Suprapubic skin (tissue), 4 donors: ENCODE results near the gene COBLL1. TPM values are rescaled to one million over a fixed set of nuclear protein-coding genes. Genes with fewer than 3 reads are reported as not detected.
A peak's percentile ranks its signal among the peaks of the same experiment; 100 is the strongest.

ENCODE experiments used
- DNase-seq, 2 donors: peaks; one replicate each; pipeline ENCODE4 v3.0.0-alpha.2; 2019; ENCODE audit warnings: low spot score in 2 of 2
- H3K27ac ChIP-seq: fragments of 200-600 bp; sonication (generic); one replicate; pipeline ENCODE4 v1.5.1; 2019
- H3K27me3 ChIP-seq: fragments of 200-600 bp; sonication (generic); one replicate; pipeline ENCODE4 v1.5.1; 2019
- H3K36me3 ChIP-seq: fragments of 200-600 bp; sonication (generic); one replicate; pipeline ENCODE4 v1.5.1; 2019
- H3K4me1 ChIP-seq: fragments of 200-600 bp; sonication (generic); one replicate; pipeline ENCODE4 v1.5.1; 2019
- H3K4me3 ChIP-seq: fragments of 200-600 bp; sonication (generic); one replicate; pipeline ENCODE4 v1.5.1; 2019; ENCODE audit warnings: mild to moderate bottlenecking
- H3K9me3 ChIP-seq: fragments of 200-600 bp; sonication (generic); one replicate; pipeline ENCODE4 v1.5.1; 2019
- CTCF ChIP-seq, 2 donors: fragments of 200-600 bp in 1 of 2; fragments of 450-650 bp in 1 of 2; sonication (generic) in 1 of 2; IDR thresholded peaks; one replicate each; pipeline ENCODE4 v1.5.1; 2016 to 2019; ENCODE audit warnings: antibody characterized with exemption in 2 of 2, mild to moderate bottlenecking in 1 of 2, moderate library complexity in 1 of 2
- EP300 ChIP-seq: sonication (generic); formaldehyde crosslinking; IDR thresholded peaks from one replicate; pipeline ENCODE4 v1.6.1; 2017; ENCODE audit warnings: antibody characterized with exemption
- POLR2A ChIP-seq, 2 donors: fragments of 450-650 bp; IDR thresholded peaks; one replicate each; pipeline ENCODE4 v1.6.1; 2017; ENCODE audit warnings: antibody characterized with exemption in 2 of 2, mild to moderate bottlenecking in 2 of 2, moderate library complexity in 2 of 2
- POLR2AphosphoS5 ChIP-seq, 3 donors: sonication (generic); formaldehyde crosslinking; IDR thresholded peaks; one replicate each; pipeline ENCODE4 v1.6.1; 2017; ENCODE audit warnings: antibody characterized with exemption in 3 of 3
- WGBS: methylation state at CpG from one replicate; pipeline ENCODE4 v1.1.5; 2018; 5-methylcytosine and 5-hydroxymethylcytosine counted together
- total RNA-seq, 4 donors: library from RNA; depleted of rRNA; stranded (reverse); fragments of >200 nt; gene quantifications; one replicate each; pipeline ENCODE4 v1.1.0, GENCODE V29; 2016

The COBLL1 gene
- total RNA-seq, 4 donors from 2014 or later = 36.2 to 170 (median 61.0) TPM

DNA sequence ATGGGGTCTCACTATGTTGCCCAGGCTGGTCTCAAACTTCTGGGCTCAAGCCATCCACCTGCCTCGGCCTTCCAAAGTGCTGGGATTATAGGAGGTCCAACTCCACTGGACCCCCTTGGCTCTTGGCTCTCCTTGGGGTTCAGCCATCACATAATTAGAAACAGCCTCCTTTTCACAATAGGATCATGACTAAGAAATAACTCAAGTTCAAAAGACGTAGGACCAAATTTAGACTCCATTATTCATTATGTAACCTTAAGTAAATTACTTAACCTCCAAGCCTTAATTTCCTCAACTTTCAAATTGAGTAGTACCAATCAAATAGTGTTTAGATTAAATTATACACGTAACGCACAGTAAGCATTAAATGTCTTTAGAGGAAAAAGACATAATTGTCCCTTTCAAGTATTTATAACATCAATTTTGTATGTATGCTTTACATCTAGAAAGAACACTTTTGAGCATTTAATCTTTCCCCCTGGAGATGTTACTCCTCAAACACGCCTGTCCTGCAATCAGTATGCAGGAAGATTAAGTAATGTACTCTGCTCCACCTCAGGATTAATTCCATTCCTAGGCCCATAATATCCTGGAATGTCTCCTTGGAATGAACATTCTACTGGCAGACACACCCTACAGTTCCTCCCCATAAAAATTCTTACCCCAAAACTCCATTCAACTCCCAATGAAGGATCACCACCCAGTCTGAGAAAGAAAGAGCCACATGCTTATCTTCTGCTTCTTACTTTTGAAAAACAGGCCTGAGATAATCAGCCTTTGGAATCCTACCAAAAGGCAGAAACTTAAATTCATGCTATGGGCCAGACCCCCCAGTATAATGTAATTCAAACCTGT is 49.1 kb downstream of the COBLL1 start:
- no peaks in the 10 kb centered on the region for H3K36me3 ChIP-seq
- H3K4me1 ChIP-seq = peaks cover 29% of the 10 kb centered on the region
- no peak for DNase-seq
- WGBS = 76% methylated on average over 5 of the region's 5 CpGs
- TF ChIP-seq POLR2A (IDR thresholded peaks at IDR 0.05) (no peak), EP300 (no peak), POLR2AphosphoS5 (IDR thresholded peaks at IDR 0.05) (no peak), CTCF (IDR thresholded peaks at IDR 0.05) (no peak)
- H3K27me3 ChIP-seq = no peaks in the 10 kb centered on the region
- H3K9me3 ChIP-seq = no peaks in the 10 kb centered on the region
- no peak overlapping the region for H3K4me3 ChIP-seq
- H3K27ac ChIP-seq = peak overlapping the region; percentile 38

DNA sequence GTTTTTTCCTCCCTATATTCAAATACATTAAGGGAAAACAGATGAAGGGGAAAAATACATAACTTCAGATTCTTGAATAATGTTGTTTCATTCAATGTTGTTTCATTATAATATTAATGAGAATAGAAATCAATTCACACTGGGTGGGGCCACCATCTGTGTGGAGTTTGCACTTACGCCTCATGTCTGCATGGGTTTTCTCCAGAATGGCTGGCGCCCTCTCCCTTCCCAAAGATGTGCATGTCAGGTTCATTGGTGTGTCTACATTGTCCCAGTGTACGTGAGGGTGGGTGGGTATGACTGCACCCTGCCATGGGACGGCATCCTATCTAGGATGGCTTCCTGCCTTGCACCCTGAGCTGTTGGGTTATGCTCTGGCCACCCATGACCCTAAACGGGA is 51.7 kb downstream of the COBLL1 start:
- peaks cover 38% of the 10 kb centered on the region for H3K4me1 ChIP-seq
- 91% methylated on average over 5 of the region's 5 CpGs for WGBS
- H3K27me3 ChIP-seq = no peaks in the 10 kb centered on the region
- no peak overlapping the region for H3K4me3 ChIP-seq
- TF ChIP-seq POLR2AphosphoS5 (IDR thresholded peaks at IDR 0.05) = no peak
- no peaks in the 10 kb centered on the region for H3K9me3 ChIP-seq
- no peaks in the 10 kb centered on the region for H3K36me3 ChIP-seq
- no peak for DNase-seq
- no peak overlapping the region for H3K27ac ChIP-seq

- peaks cover 19% of the 10 kb centered on the region for H3K4me1 ChIP-seq
- 74% methylated on average over 2 of the region's 2 CpGs for WGBS
- no peak for DNase-seq
- H3K36me3 ChIP-seq = no peaks in the 10 kb centered on the region
- H3K27me3 ChIP-seq = no peaks in the 10 kb centered on the region
- no peak overlapping the region for H3K27ac ChIP-seq
- no peaks in the 10 kb centered on the region for H3K9me3 ChIP-seq
- no peak overlapping the region for H3K4me3 ChIP-seq
- no peak for TF ChIP-seq CTCF (IDR thresholded peaks at IDR 0.05)
- TF ChIP-seq EP300 = no peak
- TF ChIP-seq POLR2AphosphoS5 (IDR thresholded peaks at IDR 0.05) = no peak
- no peak for TF ChIP-seq POLR2A (IDR thresholded peaks at IDR 0.05)
These were observed 54.8 kb downstream of the COBLL1 start for GRCh38 chr2:164786787-164787186.

GRCh38 chr2:164785457-164785856 is 56.2 kb downstream of the COBLL1 start:
- Histone ChIP-seq H3K4me1 (peaks cover 27% of the 10 kb centered on the region), H3K4me3 (no peak overlapping the region), H3K36me3 (no peaks in the 10 kb centered on the region), H3K9me3 (no peaks in the 10 kb centered on the region), H3K27me3 (no peaks in the 10 kb centered on the region), H3K27ac (peak overlapping the region; percentile 77)
- no peak for TF ChIP-seq POLR2AphosphoS5 (IDR thresholded peaks at IDR 0.05)
- TF ChIP-seq CTCF (IDR thresholded peaks at IDR 0.05) = no peak
- TF ChIP-seq POLR2A (IDR thresholded peaks at IDR 0.05) = no peak
- TF ChIP-seq EP300 = no peak
- 0% methylated on average over 1 of the region's 1 CpG for WGBS
- DNase-seq = no peak

GRCh38 chr2:164784376-164784775 is 57.2 kb downstream of the COBLL1 start:
- Histone ChIP-seq H3K27ac (peak overlapping the region; percentile 77), H3K4me3 (no peak overlapping the region), H3K27me3 (no peaks in the 10 kb centered on the region), H3K4me1 (peaks cover 27% of the 10 kb centered on the region), H3K36me3 (no peaks in the 10 kb centered on the region), H3K9me3 (no peaks in the 10 kb centered on the region)
- WGBS = 62% methylated on average over 2 of the region's 2 CpGs
- TF ChIP-seq EP300 = no peak
- TF ChIP-seq POLR2A (IDR thresholded peaks at IDR 0.05) = no peak
- no peak for TF ChIP-seq CTCF (IDR thresholded peaks at IDR 0.05)
- TF ChIP-seq POLR2AphosphoS5 (IDR thresholded peaks at IDR 0.05) = no peak
- no peak for DNase-seq
